B cell (primary cell): ENCODE data around the gene GLB1L2. TPM values are rescaled to one million over a fixed set of nuclear protein-coding genes. Genes with fewer than 3 reads are reported as not detected.

Source experiments
- ATAC-seq: fragments of 200-7000 bp; cut with Tn5 transposase; one replicate; pipeline ENCODE4 v1.10.0; 2021; ENCODE audit warnings: low read depth, mild to moderate bottlenecking, moderate number of reproducible peaks, moderate library complexity
- CTCF ChIA-PET: fragments of 350-600 bp; sonication (Branson Sonifier 250); formaldehyde crosslinking; loops from one replicate; lab custom pipeline; 2021; ENCODE audit warnings: antibody characterized with exemption, inconsistent platforms; lab: Charles Lee
- POLR2A ChIA-PET: fragments of 350-600 bp; sonication (Branson Sonifier 250); formaldehyde crosslinking; loops from one replicate; lab custom pipeline; 2021; ENCODE audit warnings: antibody characterized with exemption; lab: Charles Lee
- DNase-seq: peaks from one replicate; pipeline ENCODE4 v3.0.0; 2013
- H2AFZ ChIP-seq: 2 replicates; pipeline ENCODE4 v1.6.1; 2012; ENCODE audit warnings: mild to moderate bottlenecking, low read depth, low read length; ENCODE audit not compliant: insufficient read depth, poor library complexity, severe bottlenecking
- H3K27ac ChIP-seq, 2 donors: 1 replicate in 1 of 2; 2 replicates in 1 of 2; pipeline ENCODE4 v1.5.1; 2012 to 2013; ENCODE audit warnings: low read length in 2 of 2, mild to moderate bottlenecking in 2 of 2, moderate library complexity in 1 of 2
- H3K27me3 ChIP-seq, 4 experiments: fragments of 200-600 bp in 1 of 4; sonication (generic) in 1 of 4; replicated peaks in 1 of 4; 1 replicate in 2 of 4; 2 replicates in 2 of 4; pipeline versions ENCODE4 v1.6.1 to v1.7.0; 2013 to 2016; ENCODE audit warnings: low read length in 3 of 4, mild to moderate bottlenecking in 2 of 4, mixed read lengths in 1 of 4, moderate library complexity in 1 of 4; ENCODE audit not compliant: insufficient read depth in 4 of 4, control insufficient read depth in 3 of 4; ENCODE audit errors: control extremely low read depth in 1 of 4
- H3K36me3 ChIP-seq, 2 experiments: replicated peaks in 1 of 2; 1 replicate in 1 of 2; 2 replicates in 1 of 2; pipeline versions ENCODE4 v1.6.1 to v1.7.1; 2013; ENCODE audit warnings: low read length in 1 of 2; ENCODE audit not compliant: insufficient read depth in 2 of 2, control insufficient read depth in 1 of 2; ENCODE audit errors: control extremely low read depth in 1 of 2, extremely low read depth in 1 of 2
- H3K4me1 ChIP-seq, 2 donors: fragments of 200-600 bp in 1 of 2; sonication (generic) in 1 of 2; 1 replicate in 1 of 2; 2 replicates in 1 of 2; pipeline versions ENCODE4 v1.5.1 to v1.6.1; 2013 to 2017; ENCODE audit warnings: low read length in 2 of 2; ENCODE audit not compliant: control insufficient read depth in 2 of 2, insufficient read depth in 2 of 2
- H3K4me2 ChIP-seq: replicated peaks from 2 replicates; pipeline ENCODE3; 2012; ENCODE audit warnings: mild to moderate bottlenecking, low read depth, low read length; ENCODE audit not compliant: poor library complexity, severe bottlenecking
- H3K4me3 ChIP-seq, 5 experiments: fragments of 200-600 bp in 1 of 5; sonication (generic) in 1 of 5; 1 replicate in 3 of 5; 2 replicates in 2 of 5; pipeline versions ENCODE4 v1.5.1 to v1.7.0; 2011 to 2016; ENCODE audit warnings: low read length in 4 of 5, mild to moderate bottlenecking in 4 of 5, low read depth in 2 of 5, control low read depth in 1 of 5, moderate library complexity in 1 of 5; ENCODE audit not compliant: insufficient read depth in 1 of 5; ENCODE audit errors: control extremely low read depth in 1 of 5, extremely low read depth in 1 of 5
- H3K79me2 ChIP-seq: fragments of 200-600 bp; sonication (generic); one replicate; pipeline ENCODE4 v1.6.0; 2016; ENCODE audit warnings: low read length; ENCODE audit not compliant: control insufficient read depth, insufficient read depth
- H3K9ac ChIP-seq: fragments of 200-600 bp; sonication (generic); 2 replicates; pipeline ENCODE4 v1.6.1; 2017; ENCODE audit warnings: mild to moderate bottlenecking, low read length, moderate library complexity
- H3K9me3 ChIP-seq, 3 donors: one replicate each; pipeline versions ENCODE4 v1.6.1 to v1.7.1; 2013; ENCODE audit warnings: low read length in 2 of 3; ENCODE audit not compliant: control insufficient read depth in 2 of 3, insufficient read depth in 1 of 3; ENCODE audit errors: control extremely low read depth in 1 of 3
- H4K20me1 ChIP-seq: 2 replicates; pipeline ENCODE4 v1.6.0; 2012; ENCODE audit warnings: mild to moderate bottlenecking, low read length; ENCODE audit not compliant: insufficient read depth, control insufficient read depth, poor library complexity, severe bottlenecking
- H3K27ac Mint-ChIP-seq: one replicate; pipeline ENCODE4 v1.8.0; 2021; ENCODE audit warnings: mixed read lengths
- H3K27me3 Mint-ChIP-seq: one replicate; pipeline ENCODE4 v1.8.0; 2021; ENCODE audit warnings: mixed read lengths
- H3K4me1 Mint-ChIP-seq: one replicate; pipeline ENCODE4 v1.8.0; 2021; ENCODE audit warnings: mixed read lengths
- H3K4me3 Mint-ChIP-seq: one replicate; pipeline ENCODE4 v1.8.0; 2021; ENCODE audit warnings: mixed read lengths
- H3K9me3 Mint-ChIP-seq: one replicate; pipeline ENCODE4 v1.8.0; 2022; ENCODE audit warnings: mixed read lengths; ENCODE audit not compliant: insufficient read depth
- EZH2 ChIP-seq: IDR thresholded peaks from 2 replicates; pipeline ENCODE4 v1.6.1; 2012; ENCODE audit warnings: borderline replicate concordance, low read depth, mild to moderate bottlenecking, moderate library complexity, low read length; ENCODE audit not compliant: insufficient read depth, poor library complexity, severe bottlenecking
- WGBS: methylation state at CpG from one replicate; pipeline ENCODE4 v1.1.5; 2013; ENCODE audit warnings: missing lambda C conversion rate; ENCODE audit not compliant: insufficient coverage; 5-methylcytosine and 5-hydroxymethylcytosine counted together
- intact Hi-C: fragments of 100-400 bp; cut with micrococcal nuclease; formaldehyde crosslinking; loops from one replicate; pipeline ENCODE4 v1.10.0; 2022
- polyA plus RNA-seq: library from polyadenylated mRNA; depleted of rRNA; stranded (reverse); fragments of >200 nt; gene quantifications from 2 replicates; pipeline ENCODE4 v1.2.3, GENCODE V29; 2012
- total RNA-seq, 2 donors: library from RNA; stranded (reverse); fragments of 120-200 nt in 1 of 2; gene quantifications; 1 replicate in 1 of 2; 2 replicates in 1 of 2; pipeline versions ENCODE4 v1.2.3 to v1.2.4, GENCODE V29; 2013 to 2022
- TF ChIP-seq, protein P1 (sequence below): fragments of 200-600 bp; IDR thresholded peaks from one replicate; pipeline ENCODE4 v1.8.0; 2022; ENCODE audit warnings: antibody characterized with exemption, mild to moderate bottlenecking

GLB1L2 gene
- total and polyA plus RNA-seq, 2 donors (not counting 1 experiment from before 2014, with no cell fraction given): 0.31 to 0.44 TPM

DNA sequence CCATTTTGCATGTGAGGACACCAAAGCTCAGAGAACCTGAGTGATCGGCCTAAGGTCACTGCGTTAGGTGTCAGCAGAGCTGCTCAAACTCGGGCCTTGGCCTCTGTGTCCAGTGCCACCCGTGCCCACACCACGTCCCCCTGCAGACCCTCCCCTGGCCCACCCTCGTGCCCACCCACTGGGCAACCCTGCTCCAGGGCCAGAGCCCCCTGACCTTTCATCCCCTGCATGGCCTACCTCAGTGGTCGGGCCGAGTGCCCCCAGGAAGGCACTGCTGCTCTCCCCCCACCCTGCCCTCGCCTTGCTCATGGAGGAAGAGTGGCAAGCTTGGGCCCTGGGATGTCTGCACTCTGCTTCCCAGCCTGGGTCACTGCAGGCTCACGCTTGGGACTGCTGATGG lies 62.5 kb downstream of the GLB1L2 start:
- no peak for ATAC-seq
- no peak for DNase-seq
- intact Hi-C loops: no loop called here
- Mint-ChIP-seq H3K9me3 (no peaks in the 10 kb centered on the region), H3K4me3 (no peak overlapping the region), H3K4me1 (no peaks in the 10 kb centered on the region), H3K27me3 (no peaks in the 10 kb centered on the region), H3K27ac (no peak overlapping the region)
- H3K27ac ChIP-seq: no peak overlapping the region
- ChIA-PET POLR2A (no interaction called here), CTCF (no interaction called here)
- no peak overlapping the region for H3K4me3 ChIP-seq
- no peaks in the 10 kb centered on the region for H3K4me1 ChIP-seq
- no peaks in the 10 kb centered on the region for H3K36me3 ChIP-seq
- no peaks in the 10 kb centered on the region for H4K20me1 ChIP-seq
- 84% methylated on average over 10 of the region's 10 CpGs for WGBS
- H3K4me2 ChIP-seq: no peak overlapping the region
- no peak overlapping the region for H2AFZ ChIP-seq
- no peak for TF ChIP-seq EZH2
- TF ChIP-seq, protein P1, sequence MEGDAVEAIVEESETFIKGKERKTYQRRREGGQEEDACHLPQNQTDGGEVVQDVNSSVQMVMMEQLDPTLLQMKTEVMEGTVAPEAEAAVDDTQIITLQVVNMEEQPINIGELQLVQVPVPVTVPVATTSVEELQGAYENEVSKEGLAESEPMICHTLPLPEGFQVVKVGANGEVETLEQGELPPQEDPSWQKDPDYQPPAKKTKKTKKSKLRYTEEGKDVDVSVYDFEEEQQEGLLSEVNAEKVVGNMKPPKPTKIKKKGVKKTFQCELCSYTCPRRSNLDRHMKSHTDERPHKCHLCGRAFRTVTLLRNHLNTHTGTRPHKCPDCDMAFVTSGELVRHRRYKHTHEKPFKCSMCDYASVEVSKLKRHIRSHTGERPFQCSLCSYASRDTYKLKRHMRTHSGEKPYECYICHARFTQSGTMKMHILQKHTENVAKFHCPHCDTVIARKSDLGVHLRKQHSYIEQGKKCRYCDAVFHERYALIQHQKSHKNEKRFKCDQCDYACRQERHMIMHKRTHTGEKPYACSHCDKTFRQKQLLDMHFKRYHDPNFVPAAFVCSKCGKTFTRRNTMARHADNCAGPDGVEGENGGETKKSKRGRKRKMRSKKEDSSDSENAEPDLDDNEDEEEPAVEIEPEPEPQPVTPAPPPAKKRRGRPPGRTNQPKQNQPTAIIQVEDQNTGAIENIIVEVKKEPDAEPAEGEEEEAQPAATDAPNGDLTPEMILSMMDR: no peak
- no peaks in the 10 kb centered on the region for H3K9me3 ChIP-seq
- H3K9ac ChIP-seq: no peak overlapping the region
- H3K27me3 ChIP-seq: no peaks in the 10 kb centered on the region
- H3K79me2 ChIP-seq: no peaks in the 10 kb centered on the region

DNA sequence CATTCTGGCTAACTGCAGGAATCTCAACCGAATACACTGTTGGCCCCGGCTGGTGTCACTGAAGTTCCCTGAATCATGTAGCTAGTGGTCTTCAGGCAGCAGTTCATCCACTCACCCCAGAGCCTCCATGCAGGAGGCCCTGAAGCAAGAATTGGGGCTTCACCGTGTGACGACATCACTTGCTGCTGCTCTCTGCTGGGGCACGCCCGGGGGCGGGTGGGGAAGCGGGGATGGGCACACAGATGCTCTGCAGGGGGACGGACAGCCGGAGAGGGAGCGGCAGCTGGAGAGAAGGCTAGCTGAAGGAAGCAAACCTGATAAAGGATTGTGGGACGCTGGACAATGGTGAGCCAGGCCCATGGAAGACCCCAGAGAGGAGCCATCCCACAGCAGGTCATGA lies 63.2 kb downstream of the GLB1L2 start:
- no peaks in the 10 kb centered on the region for H3K36me3 ChIP-seq
- H3K79me2 ChIP-seq: no peaks in the 10 kb centered on the region
- H3K4me3 ChIP-seq: no peak overlapping the region
- no peaks in the 10 kb centered on the region for H3K4me1 ChIP-seq
- intact Hi-C loops: no loop called here
- no peaks in the 10 kb centered on the region for H3K9me3 ChIP-seq
- no peak for TF ChIP-seq EZH2
- TF ChIP-seq, protein P1: no peak
- no peaks in the 10 kb centered on the region for H3K4me1 Mint-ChIP-seq
- WGBS: 96% methylated on average over 12 of the region's 12 CpGs
- ATAC-seq (no peak), DNase-seq (no peak)
- no peak overlapping the region for H3K27ac ChIP-seq
- H3K9me3 Mint-ChIP-seq: no peaks in the 10 kb centered on the region
- H3K9ac ChIP-seq: no peak overlapping the region
- no peak overlapping the region for H3K4me2 ChIP-seq
- no peak overlapping the region for H3K4me3 Mint-ChIP-seq
- no peaks in the 10 kb centered on the region for H4K20me1 ChIP-seq
- ChIA-PET CTCF (no interaction called here), POLR2A (no interaction called here)
- H3K27ac Mint-ChIP-seq: no peak overlapping the region
- H3K27me3 ChIP-seq: no peaks in the 10 kb centered on the region
- H3K27me3 Mint-ChIP-seq: no peaks in the 10 kb centered on the region
- no peak overlapping the region for H2AFZ ChIP-seq
